Measurements from ENCODE around the gene C1orf21.

DNA sequence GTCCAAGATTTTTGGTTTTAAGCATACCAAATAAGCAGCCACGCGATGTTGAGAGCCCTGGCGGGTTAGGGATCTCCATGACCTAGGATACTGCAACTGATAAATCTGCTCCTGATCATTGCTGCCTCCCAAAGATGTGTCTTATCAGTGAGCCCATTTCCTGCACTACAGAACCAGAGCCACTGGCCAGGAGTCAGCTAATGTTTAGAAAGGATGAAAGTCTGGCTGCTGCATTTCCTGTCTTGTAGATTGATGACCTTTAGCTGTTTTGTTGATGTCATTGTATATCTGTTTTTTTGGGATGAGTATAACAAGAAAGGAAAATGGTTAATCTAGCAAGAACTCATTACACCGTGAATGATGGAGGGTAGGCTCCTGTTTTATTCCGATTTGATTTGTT lies 74.5 kb downstream of the C1orf21 start:
- TF ChIP-seq, protein P1, sequence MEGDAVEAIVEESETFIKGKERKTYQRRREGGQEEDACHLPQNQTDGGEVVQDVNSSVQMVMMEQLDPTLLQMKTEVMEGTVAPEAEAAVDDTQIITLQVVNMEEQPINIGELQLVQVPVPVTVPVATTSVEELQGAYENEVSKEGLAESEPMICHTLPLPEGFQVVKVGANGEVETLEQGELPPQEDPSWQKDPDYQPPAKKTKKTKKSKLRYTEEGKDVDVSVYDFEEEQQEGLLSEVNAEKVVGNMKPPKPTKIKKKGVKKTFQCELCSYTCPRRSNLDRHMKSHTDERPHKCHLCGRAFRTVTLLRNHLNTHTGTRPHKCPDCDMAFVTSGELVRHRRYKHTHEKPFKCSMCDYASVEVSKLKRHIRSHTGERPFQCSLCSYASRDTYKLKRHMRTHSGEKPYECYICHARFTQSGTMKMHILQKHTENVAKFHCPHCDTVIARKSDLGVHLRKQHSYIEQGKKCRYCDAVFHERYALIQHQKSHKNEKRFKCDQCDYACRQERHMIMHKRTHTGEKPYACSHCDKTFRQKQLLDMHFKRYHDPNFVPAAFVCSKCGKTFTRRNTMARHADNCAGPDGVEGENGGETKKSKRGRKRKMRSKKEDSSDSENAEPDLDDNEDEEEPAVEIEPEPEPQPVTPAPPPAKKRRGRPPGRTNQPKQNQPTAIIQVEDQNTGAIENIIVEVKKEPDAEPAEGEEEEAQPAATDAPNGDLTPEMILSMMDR (IDR thresholded peaks at IDR 0.05), result no peak
- TF ChIP-seq POLR2A (IDR thresholded peaks at IDR 0.05), result no peak
